ENCODE data around the gene HSF4.

The HSF4 gene

DNA sequence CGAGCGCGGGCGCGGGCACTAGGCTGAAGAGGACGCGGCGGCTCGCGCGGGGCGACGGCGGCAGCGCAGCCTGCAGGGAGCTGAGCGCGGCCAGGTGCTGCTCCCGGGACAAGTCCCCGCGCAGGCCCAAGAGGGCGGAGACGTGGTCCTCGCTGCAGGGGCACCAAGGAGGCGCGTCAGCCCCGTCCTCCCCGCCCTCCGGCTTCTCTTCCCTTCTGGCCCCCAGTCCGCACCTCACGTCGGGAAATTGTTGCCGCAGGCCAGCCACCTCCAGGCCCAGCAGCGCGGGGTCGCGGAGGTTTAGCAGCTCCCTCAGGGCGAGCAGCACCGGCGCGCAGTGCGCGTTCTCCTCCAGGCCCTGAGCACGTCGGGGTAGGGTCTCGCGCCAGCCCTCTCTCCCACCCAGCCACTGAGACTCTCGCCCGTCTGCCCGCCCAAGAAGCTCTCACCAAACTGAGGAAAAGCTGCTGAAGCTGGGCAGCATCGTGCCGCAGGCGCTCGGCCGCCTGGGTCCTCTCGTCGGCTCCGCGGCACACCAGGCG lies 20.0 kb downstream of the HSF4 start:
- Histone ChIP-seq H3K4me2 (ENCODE audit: low read depth, low read length, poor library complexity, severe bottlenecking) (peak overlapping the region; percentile 88), H3F3A (ENCODE audit: insufficient read depth) (no peaks in the 10 kb centered on the region), H3K9me2 (replicated peaks; ENCODE audit: insufficient read depth, low read length) (no peaks in the 10 kb centered on the region), H3K36me3 (ENCODE audit: low read length) (no peaks in the 10 kb centered on the region), H3K9ac (ENCODE audit: low read length) (peak overlapping the region; percentile 67), H3K4me3 (ENCODE audit: insufficient read depth, low read length, poor library complexity, severe bottlenecking) (peak overlapping the region; percentile 79), H3K9me3 (ENCODE audit: insufficient read depth, low read length) (no peaks in the 10 kb centered on the region), H3K27ac (ENCODE audit: low read depth, low read length) (no peak overlapping the region), H2AFZ (ENCODE audit: low read depth, low read length, severe bottlenecking) (peak overlapping the region; percentile 87), H3K27me3 (ENCODE audit: low read length) (no peaks in the 10 kb centered on the region), H3K79me2 (ENCODE audit: insufficient read depth, low read length) (no peaks in the 10 kb centered on the region), H4K20me1 (ENCODE audit: low read depth, low read length) (no peaks in the 10 kb centered on the region)
- TF ChIP-seq, protein P1, sequence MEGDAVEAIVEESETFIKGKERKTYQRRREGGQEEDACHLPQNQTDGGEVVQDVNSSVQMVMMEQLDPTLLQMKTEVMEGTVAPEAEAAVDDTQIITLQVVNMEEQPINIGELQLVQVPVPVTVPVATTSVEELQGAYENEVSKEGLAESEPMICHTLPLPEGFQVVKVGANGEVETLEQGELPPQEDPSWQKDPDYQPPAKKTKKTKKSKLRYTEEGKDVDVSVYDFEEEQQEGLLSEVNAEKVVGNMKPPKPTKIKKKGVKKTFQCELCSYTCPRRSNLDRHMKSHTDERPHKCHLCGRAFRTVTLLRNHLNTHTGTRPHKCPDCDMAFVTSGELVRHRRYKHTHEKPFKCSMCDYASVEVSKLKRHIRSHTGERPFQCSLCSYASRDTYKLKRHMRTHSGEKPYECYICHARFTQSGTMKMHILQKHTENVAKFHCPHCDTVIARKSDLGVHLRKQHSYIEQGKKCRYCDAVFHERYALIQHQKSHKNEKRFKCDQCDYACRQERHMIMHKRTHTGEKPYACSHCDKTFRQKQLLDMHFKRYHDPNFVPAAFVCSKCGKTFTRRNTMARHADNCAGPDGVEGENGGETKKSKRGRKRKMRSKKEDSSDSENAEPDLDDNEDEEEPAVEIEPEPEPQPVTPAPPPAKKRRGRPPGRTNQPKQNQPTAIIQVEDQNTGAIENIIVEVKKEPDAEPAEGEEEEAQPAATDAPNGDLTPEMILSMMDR (IDR thresholded peaks at IDR 0.05; ENCODE audit: insufficient read depth, low read length, poor library complexity, severe bottlenecking) = no peak
- TF ChIP-seq EZH2phosphoT487 (conservative IDR thresholded peaks at IDR 0.05; ENCODE audit: low read length) = no peak

DNA sequence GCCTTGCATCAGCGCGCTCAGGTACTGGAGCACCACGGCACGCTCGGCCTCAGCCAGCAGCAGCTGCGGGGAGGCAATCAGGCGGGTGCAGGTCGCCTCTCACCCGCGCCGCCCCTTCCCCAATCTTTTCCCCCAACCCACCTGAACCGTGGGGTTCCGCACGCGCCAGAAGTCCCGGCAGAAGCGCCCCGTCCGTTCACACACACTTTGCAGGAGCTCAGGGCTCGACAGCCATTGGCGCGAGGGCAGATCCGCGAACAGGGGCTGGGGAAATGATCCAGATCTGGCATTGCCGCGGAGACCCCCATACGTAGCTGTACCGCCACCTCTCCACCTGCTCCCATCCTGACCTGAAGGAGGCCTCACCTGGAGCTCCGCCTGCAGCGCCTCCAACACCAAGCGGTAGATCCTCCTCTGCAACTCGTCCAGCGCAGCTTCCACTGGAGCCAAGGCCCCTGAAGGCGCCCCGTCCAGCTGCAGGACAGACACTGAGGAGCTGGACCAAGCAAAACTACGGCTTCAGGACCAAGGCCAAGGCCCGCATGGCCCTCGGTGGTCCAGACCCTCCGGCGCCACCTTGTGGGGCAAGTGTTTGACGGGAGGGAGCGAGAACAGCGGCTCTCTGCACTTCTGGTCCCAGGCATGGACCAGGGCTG lies 20.6 kb downstream of the HSF4 start:
- Histone ChIP-seq H3K4me2 (ENCODE audit: low read depth, low read length, poor library complexity, severe bottlenecking) (no peak overlapping the region), H3K9me2 (replicated peaks; ENCODE audit: insufficient read depth, low read length) (no peaks in the 10 kb centered on the region), H3F3A (ENCODE audit: insufficient read depth) (no peaks in the 10 kb centered on the region), H3K27me3 (ENCODE audit: low read length) (no peaks in the 10 kb centered on the region), H3K36me3 (ENCODE audit: low read length) (no peaks in the 10 kb centered on the region), H3K9me3 (ENCODE audit: insufficient read depth, low read length) (no peaks in the 10 kb centered on the region), H3K27ac (ENCODE audit: low read depth, low read length) (no peak overlapping the region), H4K20me1 (ENCODE audit: low read depth, low read length) (no peaks in the 10 kb centered on the region), H3K4me3 (ENCODE audit: insufficient read depth, low read length, poor library complexity, severe bottlenecking) (no peak overlapping the region), H2AFZ (ENCODE audit: low read depth, low read length, severe bottlenecking) (no peak overlapping the region), H3K79me2 (ENCODE audit: insufficient read depth, low read length) (no peaks in the 10 kb centered on the region), H3K9ac (ENCODE audit: low read length) (no peak overlapping the region)
- TF ChIP-seq, protein P1 (IDR thresholded peaks at IDR 0.05; ENCODE audit: insufficient read depth, low read length, poor library complexity, severe bottlenecking) = peak; percentile 72
- TF ChIP-seq EZH2phosphoT487 (conservative IDR thresholded peaks at IDR 0.05; ENCODE audit: low read length) = no peak

DNA sequence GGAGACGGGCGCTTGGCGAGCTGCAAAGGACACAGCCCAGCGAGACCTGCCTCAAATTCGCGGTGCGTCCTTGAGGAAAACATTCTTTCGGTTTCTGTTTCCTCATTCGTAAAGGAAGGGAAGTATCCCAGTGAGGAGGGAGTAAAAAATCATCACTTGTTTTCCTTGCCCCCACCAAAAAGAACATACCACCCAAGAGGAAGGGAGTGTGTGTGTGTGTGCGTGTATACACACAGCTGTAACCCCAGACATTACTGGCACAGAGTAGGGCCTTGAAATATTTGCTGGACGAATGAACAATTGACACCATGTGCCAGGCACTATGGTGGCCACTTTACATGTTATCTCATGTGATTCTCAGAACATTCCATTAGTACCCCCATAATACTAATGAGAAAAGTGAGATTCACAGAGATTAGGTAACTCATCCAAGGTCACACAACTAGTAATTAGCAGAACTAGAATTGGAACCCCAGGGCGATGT lies 21.1 kb downstream of the HSF4 start:
- Histone ChIP-seq H3K9me3 (ENCODE audit: insufficient read depth, low read length) (no peaks in the 10 kb centered on the region), H3K27ac (ENCODE audit: low read depth, low read length) (no peak overlapping the region), H3K27me3 (ENCODE audit: low read length) (no peaks in the 10 kb centered on the region), H3K79me2 (ENCODE audit: insufficient read depth, low read length) (no peaks in the 10 kb centered on the region), H3K4me2 (ENCODE audit: low read depth, low read length, poor library complexity, severe bottlenecking) (no peak overlapping the region), H2AFZ (ENCODE audit: low read depth, low read length, severe bottlenecking) (no peak overlapping the region), H3K36me3 (ENCODE audit: low read length) (no peaks in the 10 kb centered on the region), H3F3A (ENCODE audit: insufficient read depth) (no peaks in the 10 kb centered on the region), H3K4me3 (ENCODE audit: insufficient read depth, low read length, poor library complexity, severe bottlenecking) (no peak overlapping the region), H4K20me1 (ENCODE audit: low read depth, low read length) (no peaks in the 10 kb centered on the region), H3K9me2 (replicated peaks; ENCODE audit: insufficient read depth, low read length) (no peaks in the 10 kb centered on the region), H3K9ac (ENCODE audit: low read length) (no peak overlapping the region)
- no peak for TF ChIP-seq EZH2phosphoT487 (conservative IDR thresholded peaks at IDR 0.05; ENCODE audit: low read length)
- TF ChIP-seq, protein P1 (IDR thresholded peaks at IDR 0.05; ENCODE audit: insufficient read depth, low read length, poor library complexity, severe bottlenecking) = no peak

Data from SU-DHL-6 (cell line).